GM12873 (cell line): ENCODE data around the gene MKRN1.

Experiments used
- CTCF ChIP-seq: IDR thresholded peaks from 2 replicates; pipeline ENCODE4 v1.5.1; 2012; ENCODE audit warnings: low read depth, mild to moderate bottlenecking, moderate library complexity, low read length, control low read depth; ENCODE audit not compliant: insufficient read depth; ENCODE audit errors: missing control alignments

MKRN1 gene

GRCh38 chr7:140494867-140495266 is 15.6 kb upstream of the MKRN1 start:
- no peak for TF ChIP-seq CTCF

- no peak for TF ChIP-seq CTCF
These were observed 9.7 kb upstream of the MKRN1 start for GRCh38 chr7:140489026-140489359.

GRCh38 chr7:140485500-140486265 is 6.4 kb upstream of the MKRN1 start:
- TF ChIP-seq CTCF = no peak

- TF ChIP-seq CTCF = no peak
These were observed 5.7 kb upstream of the MKRN1 start for GRCh38 chr7:140484951-140485499.

- TF ChIP-seq CTCF = no peak
These were observed 5.2 kb upstream of the MKRN1 start for GRCh38 chr7:140484479-140484878.

GRCh38 chr7:140479739-140480084 is 407 bp upstream of the MKRN1 start:
- TF ChIP-seq CTCF = no peak

GRCh38 chr7:140478246-140479061 is 851 bp downstream of the MKRN1 start:
- TF ChIP-seq CTCF = no peak
